GM18498 (cell line): Measurements from ENCODE around the gene NFE2L3.
A peak's percentile ranks its signal among the peaks of the same experiment; 100 is the strongest.
"Not testable (repeated sequence)": the region's sequence is repeated elsewhere in the genome, so short reads cannot be mapped to it uniquely, and the experiment has no call there.

ENCODE experiments used
- ATAC-seq: cut with Tn5 transposase; IDR thresholded peaks from one replicate; pipeline ENCODE4 v1.9.1; 2021; ENCODE audit warnings: mild to moderate bottlenecking, moderate library complexity; ENCODE audit not compliant: unreplicated experiment

The NFE2L3 gene

DNA sequence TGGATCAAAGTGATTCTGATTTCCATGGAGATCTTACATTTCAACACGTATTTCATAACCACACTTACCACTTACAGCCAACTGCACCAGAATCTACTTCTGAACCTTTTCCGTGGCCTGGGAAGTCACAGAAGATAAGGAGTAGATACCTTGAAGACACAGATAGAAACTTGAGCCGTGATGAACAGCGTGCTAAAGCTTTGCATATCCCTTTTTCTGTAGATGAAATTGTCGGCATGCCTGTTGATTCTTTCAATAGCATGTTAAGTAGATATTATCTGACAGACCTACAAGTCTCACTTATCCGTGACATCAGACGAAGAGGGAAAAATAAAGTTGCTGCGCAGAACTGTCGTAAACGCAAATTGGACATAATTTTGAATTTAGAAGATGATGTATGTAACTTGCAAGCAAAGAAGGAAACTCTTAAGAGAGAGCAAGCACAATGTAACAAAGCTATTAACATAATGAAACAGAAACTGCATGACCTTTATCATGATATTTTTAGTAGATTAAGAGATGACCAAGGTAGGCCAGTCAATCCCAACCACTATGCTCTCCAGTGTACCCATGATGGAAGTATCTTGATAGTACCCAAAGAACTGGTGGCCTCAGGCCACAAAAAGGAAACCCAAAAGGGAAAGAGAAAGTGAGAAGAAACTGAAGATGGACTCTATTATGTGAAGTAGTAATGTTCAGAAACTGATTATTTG, 33.3 kb downstream of the NFE2L3 start:
- peak; percentile 37 for ATAC-seq

DNA sequence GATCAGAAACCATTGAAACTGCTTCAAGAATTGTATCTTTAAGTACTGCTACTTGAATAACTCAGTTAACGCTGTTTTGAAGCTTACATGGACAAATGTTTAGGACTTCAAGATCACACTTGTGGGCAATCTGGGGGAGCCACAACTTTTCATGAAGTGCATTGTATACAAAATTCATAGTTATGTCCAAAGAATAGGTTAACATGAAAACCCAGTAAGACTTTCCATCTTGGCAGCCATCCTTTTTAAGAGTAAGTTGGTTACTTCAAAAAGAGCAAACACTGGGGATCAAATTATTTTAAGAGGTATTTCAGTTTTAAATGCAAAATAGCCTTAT, 33.8 kb downstream of the NFE2L3 start:
- ATAC-seq = no peak

DNA sequence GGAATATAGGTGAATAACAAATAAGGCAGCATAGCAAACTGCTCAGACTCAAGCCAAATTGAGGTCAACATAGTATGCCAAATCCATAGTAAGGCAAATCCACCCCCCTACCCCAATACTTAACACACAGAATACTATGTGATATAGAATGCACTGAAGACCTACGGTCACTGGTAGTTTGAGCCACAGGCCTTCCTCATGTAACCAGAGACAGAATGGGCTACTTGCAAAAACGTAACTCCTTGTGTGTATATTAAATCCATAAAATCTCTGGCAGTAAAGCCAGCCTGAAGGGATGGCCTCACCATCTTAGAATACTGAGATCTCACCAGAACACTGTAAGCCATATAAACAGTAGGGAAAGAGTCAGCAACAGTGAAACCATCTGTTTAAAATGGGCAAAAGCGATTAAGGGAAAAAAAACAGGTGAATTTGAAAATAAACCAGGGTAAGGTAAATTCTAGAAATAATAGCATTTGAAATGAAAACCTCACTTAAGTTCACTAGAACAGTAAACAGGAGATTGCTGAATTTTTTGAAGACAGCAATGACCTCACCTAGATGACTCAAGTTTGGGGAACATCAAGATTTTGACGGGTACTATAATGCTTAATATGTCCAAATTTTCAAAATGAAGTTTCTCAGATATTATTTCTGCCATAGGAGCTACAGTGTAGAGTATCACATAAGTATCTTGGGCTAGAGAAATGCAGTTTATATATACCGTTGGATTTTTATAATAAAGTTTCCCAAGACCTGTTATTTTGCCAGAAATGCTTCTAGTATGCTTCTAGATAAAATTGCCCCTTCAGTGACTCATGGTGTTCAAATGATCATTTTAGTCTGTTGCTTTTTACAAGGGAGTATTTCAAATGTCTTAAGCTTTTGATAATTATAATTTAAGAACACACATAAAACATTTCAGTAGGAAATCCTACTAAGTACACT, 34.6 kb downstream of the NFE2L3 start:
- ATAC-seq = no peak

DNA sequence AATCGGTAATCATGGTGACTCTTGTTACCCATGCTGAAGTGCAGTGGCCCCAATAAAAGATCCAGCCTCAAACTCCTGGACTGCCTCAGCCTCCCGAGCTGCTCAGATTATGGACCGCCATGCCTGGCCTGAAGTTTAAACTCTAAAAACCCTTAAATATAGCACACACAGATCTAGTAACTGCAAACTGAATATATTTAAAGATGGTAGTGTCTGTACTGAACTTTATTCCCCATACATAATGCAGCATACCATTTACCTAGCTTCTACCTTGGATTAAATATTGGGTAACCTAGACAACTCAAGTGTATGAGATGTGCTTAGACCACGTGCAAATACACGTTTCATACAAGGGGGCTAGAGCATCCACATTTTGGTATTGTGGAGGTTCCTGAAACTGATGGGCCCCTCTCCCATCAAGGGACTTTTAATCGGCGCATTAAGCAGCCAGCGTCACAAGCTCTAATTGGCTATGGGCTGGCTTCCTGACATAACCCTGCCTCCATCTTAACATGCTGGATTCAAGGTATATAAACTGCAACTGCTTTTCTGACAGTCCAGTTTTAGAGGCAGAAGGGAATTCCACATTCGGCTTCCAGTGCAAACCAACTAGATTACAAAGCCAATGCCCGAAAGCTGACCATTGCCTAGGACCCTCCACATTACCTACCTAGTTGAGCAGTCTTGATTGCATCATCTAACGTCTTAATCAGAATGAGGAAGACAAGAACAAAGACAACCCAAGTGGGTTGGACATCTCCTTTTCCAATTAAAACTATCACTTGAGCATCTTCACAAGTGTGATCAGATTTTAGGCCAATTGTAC, 35.6 kb downstream of the NFE2L3 start:
- ATAC-seq = no peak

DNA sequence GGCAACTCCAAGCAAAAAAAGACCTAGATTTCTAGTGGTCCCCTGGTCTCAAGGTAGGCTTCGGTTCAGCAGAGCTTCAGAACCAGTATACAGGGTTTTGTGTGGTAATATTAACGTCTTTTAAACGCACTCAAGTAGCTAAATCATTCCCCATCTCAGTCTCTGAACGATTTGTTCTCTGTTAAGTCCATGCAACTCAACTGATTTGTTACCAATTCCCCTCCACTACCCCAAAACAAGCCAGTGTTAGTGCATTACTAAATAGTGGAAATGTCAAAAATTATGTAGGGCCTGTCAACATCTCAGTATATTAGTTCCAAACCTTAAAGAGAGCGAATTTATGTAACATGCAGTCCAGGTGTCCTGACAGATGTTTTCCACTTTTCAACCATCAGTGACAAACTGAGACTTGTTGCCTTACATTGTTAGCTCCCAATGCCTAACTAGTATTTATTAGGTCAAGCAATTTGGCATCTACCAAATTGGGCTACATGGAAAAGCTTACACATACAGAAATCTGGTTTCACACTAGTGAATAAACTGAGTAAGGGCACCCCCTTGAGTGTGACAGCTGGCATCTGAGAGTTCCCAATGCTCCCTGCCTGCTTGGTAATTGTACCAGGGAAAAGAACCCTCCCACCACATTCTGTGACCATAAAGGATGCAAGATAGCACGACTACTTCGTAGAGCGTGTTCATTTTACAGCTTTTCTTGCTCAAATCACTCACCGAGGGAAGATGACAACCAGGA, 36.4 kb downstream of the NFE2L3 start:
- ATAC-seq = no peak

DNA sequence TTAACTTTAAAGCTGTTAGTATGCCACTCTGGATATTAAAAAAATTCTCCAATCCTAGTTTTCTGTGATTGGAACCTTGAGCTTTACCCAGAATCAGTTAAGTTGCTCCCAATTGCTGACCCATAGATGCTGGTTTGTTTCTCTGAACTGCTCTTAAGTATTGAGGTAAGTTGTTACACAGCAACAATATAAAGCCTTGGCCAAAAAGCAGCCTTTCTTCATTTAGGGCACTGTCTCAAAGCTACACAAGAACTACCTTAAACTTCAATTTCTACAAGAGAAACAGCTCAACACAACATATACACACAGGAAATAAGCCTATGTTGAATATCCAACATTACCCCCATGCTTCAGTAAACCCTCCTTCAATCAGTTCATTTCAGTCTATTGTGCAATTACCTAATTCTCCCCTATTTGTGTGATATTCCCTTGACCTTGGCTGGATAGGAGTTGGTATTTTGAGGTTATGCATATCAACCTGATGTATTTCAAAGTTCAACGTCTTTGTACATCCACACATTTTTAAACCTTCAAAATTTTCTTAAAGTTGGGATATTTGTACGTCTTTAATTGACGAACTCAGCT, 37.1 kb downstream of the NFE2L3 start:
- no peak for ATAC-seq

DNA sequence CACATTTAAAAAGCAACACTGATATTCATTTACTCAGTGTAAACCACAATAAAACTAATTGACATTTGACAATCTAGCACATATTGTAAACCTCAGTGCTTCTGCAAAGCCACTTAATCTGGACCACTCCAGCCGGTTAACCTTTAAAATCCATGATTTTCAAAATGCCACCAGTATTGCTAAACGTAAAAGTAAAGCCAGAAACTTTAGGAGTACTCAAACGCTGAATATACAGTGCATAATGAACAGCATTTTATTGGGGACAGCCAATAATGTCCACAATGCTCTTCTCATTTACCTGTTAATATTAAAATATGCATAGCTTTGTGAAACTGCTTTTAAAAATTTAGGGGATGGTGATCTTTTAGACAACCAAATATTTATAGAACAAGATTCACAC, 37.7 kb downstream of the NFE2L3 start:
- ATAC-seq = no peak

DNA sequence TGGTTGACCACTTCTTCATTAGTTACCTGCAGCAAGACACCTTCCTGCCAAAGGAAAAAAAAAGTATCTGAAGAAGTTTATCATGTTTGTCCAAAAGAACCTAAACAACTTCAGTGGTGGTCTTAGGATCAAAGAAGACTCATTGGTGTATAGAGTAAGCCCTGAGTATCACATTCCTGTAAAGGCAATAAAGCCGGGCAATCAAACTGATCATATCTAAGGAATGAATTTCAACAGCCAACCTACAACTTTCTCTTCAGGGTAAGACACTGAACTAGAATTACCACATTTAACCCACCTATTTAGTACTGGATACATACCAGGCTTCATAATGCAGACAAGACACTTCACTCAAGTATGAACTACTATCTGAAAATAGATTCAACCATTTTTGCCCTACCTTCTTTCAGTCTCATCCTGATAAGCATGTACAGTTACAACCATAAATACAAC, 38.4 kb downstream of the NFE2L3 start:
- ATAC-seq = no peak

DNA sequence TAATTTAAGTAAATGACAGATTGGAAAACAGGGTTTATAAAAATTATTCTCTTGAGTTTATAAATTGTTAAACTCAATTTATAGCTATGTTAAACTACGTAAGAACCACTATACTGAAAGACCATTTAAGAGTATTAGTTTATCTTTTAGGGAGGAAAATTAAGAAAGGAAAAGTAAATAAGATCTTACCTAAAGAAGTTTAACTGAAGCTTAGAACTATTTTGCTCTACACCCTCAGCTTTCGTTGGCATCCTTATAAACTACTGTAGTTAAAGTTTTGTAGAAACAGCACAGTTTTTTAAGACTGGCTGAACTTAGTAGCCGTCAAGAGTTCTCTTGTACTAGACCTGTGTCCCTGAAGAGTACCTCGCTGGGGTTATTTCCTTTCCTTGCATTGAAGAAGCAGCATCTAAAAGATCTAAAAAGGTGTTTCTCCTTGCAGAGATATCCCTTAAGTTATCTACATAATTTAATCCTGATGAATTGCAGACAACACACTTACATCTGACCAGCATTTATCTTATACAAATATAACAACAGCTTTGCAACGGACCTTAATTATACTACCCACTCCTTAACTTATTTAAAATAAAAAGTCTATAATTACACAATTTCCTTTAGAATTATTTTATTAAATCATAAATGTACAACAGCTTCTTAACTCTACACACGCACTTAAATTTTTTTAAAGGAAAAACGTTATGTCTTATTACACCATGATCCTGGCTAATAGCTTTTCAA, 39.4 kb downstream of the NFE2L3 start:
- ATAC-seq = no peak

DNA sequence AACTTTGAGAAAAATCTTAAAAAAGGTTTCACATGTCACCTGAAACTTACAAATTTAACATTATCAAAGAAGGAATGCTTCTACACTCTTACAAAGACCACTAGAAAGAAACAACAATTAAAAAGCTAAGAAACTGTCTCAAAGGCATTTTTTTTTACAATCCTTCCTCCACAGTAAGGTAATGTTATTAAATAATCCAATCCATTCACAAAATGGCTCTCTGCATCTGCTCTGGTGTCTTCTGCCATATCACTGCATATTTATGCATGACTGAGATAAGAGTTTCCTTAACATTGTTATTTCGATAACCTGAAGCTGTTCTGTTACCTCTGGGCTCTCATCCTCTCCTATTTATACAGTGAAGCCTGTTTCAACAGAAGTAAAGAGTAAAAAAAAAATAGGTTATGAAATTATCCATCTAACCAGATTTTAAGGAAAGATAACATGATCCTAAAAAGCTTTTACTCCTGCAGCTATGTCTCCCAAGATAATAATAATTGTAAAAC, 40.0 kb downstream of the NFE2L3 start:
- no peak for ATAC-seq

DNA sequence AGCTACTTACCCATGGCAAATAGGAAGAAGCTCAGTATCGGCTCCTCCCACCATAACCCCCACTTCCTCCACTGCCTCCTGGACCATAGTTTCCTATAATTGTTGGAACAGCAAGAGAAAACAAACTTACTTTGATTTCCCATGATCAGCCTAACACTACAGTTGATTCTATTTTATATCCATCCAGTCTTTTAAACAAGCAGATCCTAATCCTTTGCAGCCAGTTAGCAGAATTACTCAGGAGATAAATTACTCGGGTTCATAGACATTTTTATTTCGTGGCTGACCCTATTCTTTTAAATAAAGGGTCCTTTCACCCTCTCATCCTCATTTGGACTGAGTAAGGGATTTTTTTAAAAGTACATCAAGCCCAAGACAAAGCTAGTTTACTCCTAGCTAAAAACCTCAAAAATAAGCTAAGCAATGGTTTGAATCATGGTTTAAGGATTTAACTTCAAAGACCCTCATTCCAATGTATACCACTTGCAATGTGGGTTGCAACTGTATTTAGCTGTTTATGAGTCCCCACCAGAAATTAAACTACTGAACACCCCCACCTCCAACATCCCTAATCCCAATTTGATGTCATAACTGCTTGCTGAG, 40.6 kb downstream of the NFE2L3 start:
- no peak for ATAC-seq

DNA sequence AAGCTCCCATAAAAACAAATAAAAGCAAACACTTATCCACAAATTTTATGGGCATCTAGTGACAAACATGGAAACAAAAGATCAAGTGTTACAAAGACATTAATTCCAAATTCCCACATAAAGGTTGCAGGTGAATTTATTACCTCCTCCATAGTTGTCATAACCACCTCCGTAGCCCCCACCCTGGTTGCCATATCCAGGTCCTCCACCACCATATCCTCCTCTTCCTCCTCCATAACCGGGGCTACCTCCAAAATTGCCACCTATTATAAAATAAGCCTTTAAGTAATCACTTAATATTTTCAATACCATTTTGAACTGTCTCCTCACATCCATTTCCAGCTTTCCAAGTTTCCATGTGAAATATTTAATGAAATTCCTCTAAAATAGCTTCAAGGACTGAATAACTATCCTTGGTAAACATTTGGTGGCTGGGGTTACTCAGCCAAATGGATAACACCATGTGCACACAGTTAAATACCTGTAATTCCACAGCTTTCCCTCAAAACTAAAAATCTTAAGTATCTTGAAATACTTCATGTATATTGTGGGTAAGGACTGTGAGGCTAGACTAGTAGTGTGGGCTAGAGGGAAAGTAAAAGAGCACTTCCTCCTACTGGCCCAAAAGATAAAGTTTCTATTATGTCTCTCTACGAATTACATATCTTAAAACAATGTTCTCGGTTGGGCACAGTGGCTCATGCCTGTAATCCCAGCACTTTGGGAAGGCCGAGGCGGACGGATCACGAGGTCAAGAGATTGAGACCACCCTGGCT, 41.6 kb downstream of the NFE2L3 start:
- no peak for ATAC-seq

DNA sequence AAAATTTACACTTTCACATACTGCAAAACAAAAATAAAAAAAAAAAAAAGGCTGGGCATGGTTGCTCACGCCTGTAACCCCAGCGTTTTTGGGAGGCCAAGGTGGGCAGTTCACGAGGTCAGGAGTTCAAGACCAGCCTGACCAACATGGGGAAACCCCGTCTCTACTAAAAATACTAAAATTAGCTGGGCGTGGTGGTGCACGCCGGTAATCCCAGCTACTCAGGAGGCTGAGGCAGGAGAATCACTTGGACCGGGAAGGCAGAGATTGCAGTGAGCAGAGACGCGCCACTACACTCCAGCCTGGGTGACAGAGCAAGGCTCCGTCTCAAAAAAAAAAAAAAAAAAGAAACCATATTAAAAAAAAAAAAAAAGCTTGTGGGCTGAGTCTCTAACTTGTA, 42.8 kb downstream of the NFE2L3 start:
- ATAC-seq = not testable (repeated sequence)

DNA sequence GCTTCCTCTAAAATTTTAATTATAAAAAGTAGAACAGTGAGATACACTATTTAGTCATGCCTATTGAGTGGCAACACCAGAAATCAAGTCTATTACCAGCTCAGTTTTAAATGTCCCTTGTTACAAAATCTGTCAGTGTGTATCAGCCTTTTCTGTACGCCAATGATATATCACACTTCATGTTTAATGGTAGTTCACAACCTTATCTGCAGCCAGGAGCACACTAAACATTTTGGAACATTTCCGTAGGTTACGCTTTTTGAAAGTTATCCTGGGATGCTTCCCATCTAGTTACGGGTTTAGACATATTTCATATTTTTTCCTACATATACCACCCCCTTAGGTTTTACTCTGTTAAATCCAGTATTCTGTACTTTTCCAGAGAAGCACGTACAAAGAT, 43.2 kb downstream of the NFE2L3 start:
- ATAC-seq = no peak

DNA sequence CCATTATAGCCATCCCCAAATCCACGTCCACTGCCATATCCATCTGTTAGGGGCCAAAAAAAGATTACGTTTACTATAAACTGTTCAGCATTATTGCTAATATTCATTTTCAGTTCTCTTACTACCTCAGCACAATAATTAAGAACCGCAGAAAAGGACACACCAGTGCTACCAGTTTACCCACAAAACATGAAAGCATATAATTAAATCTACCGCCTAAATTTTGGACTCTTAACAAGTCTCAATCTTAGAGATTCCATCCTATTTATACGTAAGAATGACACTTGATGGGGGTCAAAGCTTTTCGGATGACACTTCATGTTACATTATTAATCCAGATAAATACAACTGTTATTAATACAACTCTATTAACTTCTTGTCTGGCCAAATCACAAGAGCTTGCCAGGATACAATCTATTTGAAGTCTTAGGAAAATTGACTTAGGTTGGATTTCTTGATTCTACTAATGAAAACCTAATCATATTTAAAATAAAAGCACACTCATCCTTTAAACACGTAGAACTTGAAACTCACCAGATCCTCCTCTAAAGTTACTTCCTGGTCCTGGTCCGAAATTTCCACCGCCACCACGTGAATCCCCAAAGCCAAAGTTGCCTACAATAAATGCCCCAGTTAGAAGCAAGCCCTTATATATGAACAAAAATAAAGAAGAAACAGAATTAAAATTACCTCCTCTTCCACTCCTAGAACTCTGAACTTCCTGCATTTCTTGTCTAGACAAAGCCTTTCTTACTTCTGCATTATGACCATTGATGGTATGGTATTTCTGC, 44.1 kb downstream of the NFE2L3 start:
- no peak for ATAC-seq

DNA sequence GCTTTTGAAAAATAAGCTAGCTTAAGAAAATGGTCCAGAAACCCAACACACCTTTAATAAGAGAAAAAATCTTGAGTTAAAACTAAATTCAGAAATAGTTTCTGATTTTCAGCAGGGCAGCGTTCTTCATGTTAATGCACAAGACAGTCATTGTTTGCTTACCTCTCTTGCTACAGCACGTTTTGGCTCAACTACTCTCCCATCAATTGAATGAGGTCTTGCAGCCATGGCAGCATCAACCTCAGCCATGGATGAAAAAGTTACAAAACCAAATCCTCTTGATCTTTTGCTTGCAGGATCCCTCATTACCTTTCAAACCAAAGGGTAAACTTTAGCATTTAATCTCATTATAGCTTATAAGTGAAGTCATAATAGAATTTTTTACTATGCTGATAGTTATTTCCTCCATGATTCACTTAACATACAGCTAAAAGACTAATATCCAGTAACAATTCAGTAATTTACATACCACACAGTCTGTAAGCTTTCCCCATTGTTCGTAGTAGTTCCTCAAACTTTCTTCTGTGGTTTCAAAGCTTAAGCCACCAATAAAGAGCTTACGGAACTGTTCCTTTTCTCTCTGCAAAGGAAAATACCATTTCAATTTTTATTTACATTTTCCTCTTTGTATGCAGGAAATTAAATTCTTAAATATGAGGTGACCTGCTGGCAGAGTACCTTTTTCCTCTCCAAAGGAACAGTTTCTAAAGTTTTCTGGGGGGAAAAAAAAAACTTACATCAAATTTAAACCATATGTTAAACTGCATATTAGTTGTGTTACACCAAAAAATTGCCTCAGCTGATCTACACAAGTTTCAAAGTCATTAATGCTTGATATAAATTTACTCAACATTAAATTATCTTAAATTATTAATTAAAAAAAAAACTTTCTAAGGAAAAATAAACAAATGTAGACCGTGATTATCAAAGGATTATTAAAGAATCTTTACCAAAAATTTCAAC, 45.4 kb downstream of the NFE2L3 start:
- no peak for ATAC-seq
